ENCODE data around the gene MCHR1.

DNA sequence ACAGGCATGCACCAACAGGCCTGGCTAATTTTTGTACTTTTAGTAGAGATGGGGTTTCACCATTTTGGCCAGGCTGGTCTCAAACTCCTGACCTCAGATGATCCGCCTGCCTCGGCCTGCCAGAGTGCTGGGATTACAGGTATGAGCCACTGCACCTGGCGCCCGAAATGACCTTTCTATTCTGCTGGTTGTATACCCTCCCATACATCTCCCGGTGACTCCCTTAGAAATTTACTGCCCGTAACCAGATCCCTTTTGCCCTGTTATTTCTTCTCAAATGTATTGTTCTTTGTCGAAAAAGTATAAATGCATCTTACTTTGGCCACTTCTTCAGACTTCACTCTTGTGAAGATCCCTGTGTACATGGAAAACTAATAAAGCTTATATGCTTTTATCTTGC is 22.0 kb downstream of the MCHR1 start:
- TF ChIP-seq, protein P1, sequence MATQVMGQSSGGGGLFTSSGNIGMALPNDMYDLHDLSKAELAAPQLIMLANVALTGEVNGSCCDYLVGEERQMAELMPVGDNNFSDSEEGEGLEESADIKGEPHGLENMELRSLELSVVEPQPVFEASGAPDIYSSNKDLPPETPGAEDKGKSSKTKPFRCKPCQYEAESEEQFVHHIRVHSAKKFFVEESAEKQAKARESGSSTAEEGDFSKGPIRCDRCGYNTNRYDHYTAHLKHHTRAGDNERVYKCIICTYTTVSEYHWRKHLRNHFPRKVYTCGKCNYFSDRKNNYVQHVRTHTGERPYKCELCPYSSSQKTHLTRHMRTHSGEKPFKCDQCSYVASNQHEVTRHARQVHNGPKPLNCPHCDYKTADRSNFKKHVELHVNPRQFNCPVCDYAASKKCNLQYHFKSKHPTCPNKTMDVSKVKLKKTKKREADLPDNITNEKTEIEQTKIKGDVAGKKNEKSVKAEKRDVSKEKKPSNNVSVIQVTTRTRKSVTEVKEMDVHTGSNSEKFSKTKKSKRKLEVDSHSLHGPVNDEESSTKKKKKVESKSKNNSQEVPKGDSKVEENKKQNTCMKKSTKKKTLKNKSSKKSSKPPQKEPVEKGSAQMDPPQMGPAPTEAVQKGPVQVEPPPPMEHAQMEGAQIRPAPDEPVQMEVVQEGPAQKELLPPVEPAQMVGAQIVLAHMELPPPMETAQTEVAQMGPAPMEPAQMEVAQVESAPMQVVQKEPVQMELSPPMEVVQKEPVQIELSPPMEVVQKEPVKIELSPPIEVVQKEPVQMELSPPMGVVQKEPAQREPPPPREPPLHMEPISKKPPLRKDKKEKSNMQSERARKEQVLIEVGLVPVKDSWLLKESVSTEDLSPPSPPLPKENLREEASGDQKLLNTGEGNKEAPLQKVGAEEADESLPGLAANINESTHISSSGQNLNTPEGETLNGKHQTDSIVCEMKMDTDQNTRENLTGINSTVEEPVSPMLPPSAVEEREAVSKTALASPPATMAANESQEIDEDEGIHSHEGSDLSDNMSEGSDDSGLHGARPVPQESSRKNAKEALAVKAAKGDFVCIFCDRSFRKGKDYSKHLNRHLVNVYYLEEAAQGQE (IDR thresholded peaks at IDR 0.05), result no peak
- TF ChIP-seq YY1 (IDR thresholded peaks at IDR 0.05), result no peak
- TF ChIP-seq, protein P2, sequence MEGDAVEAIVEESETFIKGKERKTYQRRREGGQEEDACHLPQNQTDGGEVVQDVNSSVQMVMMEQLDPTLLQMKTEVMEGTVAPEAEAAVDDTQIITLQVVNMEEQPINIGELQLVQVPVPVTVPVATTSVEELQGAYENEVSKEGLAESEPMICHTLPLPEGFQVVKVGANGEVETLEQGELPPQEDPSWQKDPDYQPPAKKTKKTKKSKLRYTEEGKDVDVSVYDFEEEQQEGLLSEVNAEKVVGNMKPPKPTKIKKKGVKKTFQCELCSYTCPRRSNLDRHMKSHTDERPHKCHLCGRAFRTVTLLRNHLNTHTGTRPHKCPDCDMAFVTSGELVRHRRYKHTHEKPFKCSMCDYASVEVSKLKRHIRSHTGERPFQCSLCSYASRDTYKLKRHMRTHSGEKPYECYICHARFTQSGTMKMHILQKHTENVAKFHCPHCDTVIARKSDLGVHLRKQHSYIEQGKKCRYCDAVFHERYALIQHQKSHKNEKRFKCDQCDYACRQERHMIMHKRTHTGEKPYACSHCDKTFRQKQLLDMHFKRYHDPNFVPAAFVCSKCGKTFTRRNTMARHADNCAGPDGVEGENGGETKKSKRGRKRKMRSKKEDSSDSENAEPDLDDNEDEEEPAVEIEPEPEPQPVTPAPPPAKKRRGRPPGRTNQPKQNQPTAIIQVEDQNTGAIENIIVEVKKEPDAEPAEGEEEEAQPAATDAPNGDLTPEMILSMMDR (IDR thresholded peaks at IDR 0.05; ENCODE audit: low read depth, low read length, missing input control), result no peak
- TF ChIP-seq, protein P3, sequence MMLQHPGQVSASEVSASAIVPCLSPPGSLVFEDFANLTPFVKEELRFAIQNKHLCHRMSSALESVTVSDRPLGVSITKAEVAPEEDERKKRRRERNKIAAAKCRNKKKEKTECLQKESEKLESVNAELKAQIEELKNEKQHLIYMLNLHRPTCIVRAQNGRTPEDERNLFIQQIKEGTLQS (IDR thresholded peaks at IDR 0.05), result no peak
